HT-29 (cell line): Measurements from ENCODE around the gene KLHL2. TPM values are rescaled to one million over a fixed set of nuclear protein-coding genes. Genes with fewer than 3 reads are reported as not detected.
"Not testable (repeated sequence)": the region's sequence is repeated elsewhere in the genome, so short reads cannot be mapped to it uniquely, and the experiment has no call there.

Experiments used
- DNase-seq: peaks from one replicate; pipeline ENCODE4 v3.0.0-alpha.2; 2015; ENCODE audit warnings: low spot score
- total RNA-seq: library from RNA; depleted of rRNA; stranded (reverse); fragments of >200 nt; shearing (Covaris generic); gene quantifications from 2 replicates; pipeline ENCODE4 v1.2.3, GENCODE V29; 2014

KLHL2 gene
- total RNA-seq, 1 experiment from 2014 or later, result 10.0 TPM

GRCh38 chr4:165201806-165202205 is 5.6 kb upstream of the KLHL2 start:
- DNase-seq, result no peak

- no peak for DNase-seq
Observed at GRCh38 chr4:165203541-165204461, 3.6 kb upstream of the KLHL2 start.

- no peak for DNase-seq
Observed at GRCh38 chr4:165204462-165204830, 2.9 kb upstream of the KLHL2 start.

GRCh38 chr4:165207016-165207430 is 338 bp upstream of the KLHL2 start:
- peak; percentile 49 for DNase-seq

- no peak for DNase-seq
Observed at GRCh38 chr4:165208221-165208652, 876 bp downstream of the KLHL2 start.

DNA sequence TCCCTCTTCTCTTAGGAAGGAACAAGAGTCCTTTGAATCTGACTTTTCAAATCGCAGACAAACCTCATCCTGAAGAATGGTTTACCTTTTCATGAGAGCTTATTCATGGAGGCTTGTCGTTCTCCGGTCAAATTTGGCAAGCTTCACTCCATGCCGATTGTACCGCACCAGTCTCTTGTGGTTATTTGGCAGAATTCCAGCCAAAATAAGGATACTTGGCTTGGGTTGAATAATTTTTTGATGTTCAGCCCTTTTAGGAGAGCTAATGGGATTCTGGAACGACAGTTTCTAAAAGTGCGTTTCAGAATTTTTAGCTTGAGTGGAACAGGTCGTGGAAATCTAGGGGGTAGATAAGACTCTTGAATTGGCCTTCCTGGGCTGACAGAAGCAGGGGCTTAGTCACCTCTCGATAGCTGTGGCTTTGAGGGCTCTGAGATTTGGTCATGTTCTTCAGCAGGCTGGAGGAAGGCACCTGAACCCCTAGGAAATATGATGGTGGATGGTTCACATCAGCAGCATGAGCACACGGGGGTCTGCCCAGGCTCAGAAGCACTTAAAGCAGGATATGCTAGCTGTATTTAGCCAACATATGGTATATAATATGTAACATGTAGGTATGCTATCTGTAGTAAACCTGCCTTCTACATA is 1.5 kb downstream of the KLHL2 start:
- no peak for DNase-seq

- DNase-seq, result no peak
Observed at GRCh38 chr4:165209796-165210195, 2.4 kb downstream of the KLHL2 start.

DNA sequence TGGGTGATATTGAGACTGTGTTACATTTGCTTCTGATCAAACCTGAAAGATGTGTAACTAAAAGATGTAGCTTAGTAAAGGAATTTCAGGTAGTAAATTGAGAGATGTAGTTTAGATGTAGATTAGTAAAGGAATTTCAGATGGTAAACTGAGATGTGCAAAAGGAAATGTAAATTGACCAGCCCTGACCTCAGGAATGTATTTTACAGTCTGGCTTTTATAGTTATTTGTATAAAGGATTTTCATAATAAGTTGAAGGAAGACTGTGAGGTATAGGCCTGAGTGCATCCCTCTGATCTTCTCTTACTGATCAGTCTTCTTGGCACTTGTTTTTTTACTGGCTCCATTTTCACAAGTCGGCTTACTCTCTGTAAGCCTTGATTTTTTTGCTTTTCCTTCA is 3.2 kb downstream of the KLHL2 start:
- peak; percentile 43 for DNase-seq

- not testable (repeated sequence) for DNase-seq
Observed at GRCh38 chr4:165212647-165213046, 5.3 kb downstream of the KLHL2 start.

- not testable (repeated sequence) for DNase-seq
Observed at GRCh38 chr4:165213404-165213803, 6.0 kb downstream of the KLHL2 start.

DNA sequence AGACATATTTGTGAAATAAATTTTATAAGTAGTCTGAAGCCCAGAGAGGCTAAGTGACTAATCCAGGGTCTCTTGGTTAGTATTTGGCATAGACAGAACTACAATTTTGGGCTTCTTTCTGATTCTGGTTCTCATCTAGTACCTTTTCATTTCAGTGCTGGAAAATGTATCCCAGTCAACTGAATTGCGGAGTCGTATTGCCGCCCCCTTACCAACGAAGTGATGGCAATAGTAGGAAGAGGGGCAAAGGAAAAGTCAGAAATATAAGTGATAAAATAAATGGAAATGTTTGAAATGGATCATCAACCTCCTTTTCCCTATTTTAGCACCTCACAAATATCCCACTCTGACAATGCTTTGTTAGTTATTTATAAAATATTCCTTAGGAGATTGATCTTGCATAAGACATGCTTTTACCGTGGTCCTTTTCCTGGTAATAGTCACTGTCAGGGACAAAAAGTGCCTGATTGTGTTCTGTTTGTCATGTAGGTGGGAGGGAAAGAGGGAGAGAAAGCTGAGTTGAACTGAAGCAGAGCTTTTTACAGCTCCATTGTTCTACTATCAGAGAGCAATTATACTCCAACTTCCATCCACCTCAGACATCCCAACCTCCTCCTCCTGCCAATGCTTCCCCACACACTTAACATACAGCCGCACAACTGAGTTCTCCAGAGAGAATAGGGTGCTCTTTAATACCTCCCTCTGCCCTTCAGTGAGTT is 6.8 kb downstream of the KLHL2 start:
- not testable (repeated sequence) for DNase-seq

DNA sequence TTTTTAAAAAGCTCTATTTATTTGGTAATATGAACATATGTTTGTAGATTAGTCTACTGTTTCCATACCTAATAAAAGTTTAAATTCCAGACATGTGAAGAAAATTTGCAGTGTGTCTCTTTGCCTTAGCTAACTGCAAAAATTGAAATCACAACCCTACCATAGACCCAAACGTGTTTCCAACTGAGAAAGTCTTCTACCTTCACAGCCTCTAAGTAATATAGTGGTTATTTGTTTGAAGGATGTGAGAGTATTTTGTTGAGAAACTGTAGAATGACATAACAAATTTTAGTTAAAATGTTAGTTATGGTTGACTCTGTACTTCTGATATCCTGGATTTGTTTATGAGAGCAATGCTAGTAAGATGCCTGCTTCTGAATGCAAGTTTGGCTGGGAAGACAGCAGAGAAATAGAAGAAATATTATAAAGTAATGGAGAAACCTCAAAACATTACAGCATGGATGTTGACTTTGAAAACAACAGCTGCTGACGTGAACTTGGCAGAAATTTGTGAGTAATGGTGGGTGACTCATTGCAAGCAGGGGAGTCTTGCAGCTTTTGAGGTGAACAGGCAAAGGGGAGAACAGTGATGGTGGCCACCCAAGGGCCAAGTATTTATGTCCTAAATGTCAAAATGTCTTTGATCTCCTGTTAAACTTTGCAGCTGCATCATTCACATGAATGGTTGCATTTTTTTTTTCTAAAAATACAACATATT is 7.8 kb downstream of the KLHL2 start:
- not testable (repeated sequence) for DNase-seq

GRCh38 chr4:165215761-165216487 is 8.6 kb downstream of the KLHL2 start:
- not testable (repeated sequence) for DNase-seq

DNA sequence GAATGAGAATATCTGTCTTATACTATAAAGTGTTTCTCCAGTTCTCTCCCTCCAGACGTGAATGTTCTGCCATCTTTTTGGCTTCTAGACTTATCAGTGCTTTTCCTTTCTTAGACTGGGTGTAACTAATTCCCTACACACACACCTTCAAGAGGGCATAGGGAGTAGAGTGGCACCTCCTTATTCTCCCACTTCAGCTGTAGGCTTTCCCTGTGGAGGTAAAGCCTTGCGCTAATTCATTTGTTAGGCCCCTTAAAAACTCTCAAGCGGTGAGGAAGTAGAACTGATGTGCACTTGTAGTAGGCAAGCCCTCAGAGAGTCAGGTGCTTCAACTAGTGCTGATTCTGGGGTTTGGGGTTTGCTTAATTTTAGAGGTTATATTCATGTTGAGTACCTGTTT is 10.0 kb downstream of the KLHL2 start:
- DNase-seq, result no peak

- DNase-seq, result not testable (repeated sequence)
Observed at GRCh38 chr4:165221306-165221705, 13.9 kb downstream of the KLHL2 start.

- DNase-seq, result peak; percentile 53
Observed at GRCh38 chr4:165221993-165222650, 14.8 kb downstream of the KLHL2 start.

DNA sequence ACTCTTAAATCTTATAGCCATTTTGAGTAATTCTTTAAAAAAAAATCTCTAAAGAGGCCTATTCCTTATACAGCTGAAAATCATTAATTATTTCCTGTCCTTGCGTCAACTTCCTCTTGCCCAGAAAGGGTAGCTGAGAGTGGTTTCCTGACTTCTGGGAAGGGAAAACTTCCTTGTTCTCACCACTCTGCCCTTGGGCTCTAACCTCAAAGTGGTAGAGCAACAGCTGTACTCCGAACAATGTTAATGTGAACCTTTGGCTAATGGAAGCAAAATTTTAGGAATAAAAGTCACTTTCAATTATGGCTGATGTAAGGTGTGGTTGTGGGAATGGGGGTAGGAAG is 15.3 kb downstream of the KLHL2 start:
- DNase-seq, result peak; percentile 55

DNA sequence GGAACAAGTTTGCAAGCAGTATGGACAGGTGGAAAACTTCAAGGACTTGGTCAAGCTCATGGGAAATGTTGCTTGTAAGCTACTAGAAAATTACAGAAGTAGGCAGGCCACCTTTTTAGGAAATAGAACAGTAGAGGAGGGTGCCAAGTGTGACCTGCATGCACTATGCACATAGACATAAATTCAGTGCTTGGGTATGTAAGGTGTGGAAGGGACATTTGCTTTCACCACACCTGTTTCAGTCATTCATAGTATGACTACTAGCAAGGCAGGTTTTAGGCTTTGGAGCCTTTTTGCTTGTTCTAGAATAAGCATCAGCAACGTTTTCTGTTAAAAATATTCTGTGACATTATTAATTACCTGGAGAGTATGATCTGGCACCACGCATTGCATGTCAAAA is 20.0 kb downstream of the KLHL2 start:
- DNase-seq, result not testable (repeated sequence)

- DNase-seq, result not testable (repeated sequence)
Observed at GRCh38 chr4:165229490-165230200, 22.3 kb downstream of the KLHL2 start.
